HL-60 (cell line): ENCODE measurements around the gene DDR2.

Experiments
- GABPA ChIP-seq: IDR thresholded peaks from 2 replicates; pipeline ENCODE4 v1.6.1; 2012; ENCODE audit warnings: low read depth
- POLR2AphosphoS5 ChIP-seq: IDR thresholded peaks from 2 replicates; pipeline ENCODE4 v1.6.1; 2012; ENCODE audit warnings: low read depth
- SPI1 ChIP-seq: IDR thresholded peaks from 2 replicates; pipeline ENCODE4 v1.6.1; 2012; ENCODE audit warnings: low read depth, mild to moderate bottlenecking, borderline replicate concordance
- TF ChIP-seq, protein P1 (sequence below): IDR thresholded peaks from one replicate; pipeline ENCODE4 v1.5.1; 2011; ENCODE audit warnings: low read length, control low read depth, inconsistent platforms; ENCODE audit not compliant: insufficient read depth
- TF ChIP-seq, protein P2 (sequence below): IDR thresholded peaks from 2 replicates; pipeline ENCODE4 v1.6.1; 2012; ENCODE audit warnings: low read depth; ENCODE audit not compliant: insufficient replicate concordance

DNA sequence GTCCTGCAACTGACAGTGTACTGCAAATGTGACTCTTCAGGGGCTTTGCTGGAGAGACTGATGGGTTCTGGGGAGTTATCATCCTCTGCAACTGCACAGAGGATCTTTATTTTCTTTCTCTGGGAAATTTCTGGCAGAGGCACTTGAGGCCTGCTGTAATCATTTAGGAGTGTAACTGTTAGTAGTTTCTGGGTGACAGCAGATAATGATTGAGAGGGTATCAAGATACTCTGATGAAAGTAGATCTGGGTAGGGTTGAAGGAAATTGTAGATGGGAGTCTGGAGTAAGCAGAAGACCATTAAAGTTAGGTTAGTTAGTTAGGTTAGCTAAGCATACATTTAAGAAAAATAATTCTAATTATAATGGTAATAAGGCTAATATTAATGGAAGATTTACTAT, 11.0 kb upstream of the DDR2 start:
- TF ChIP-seq GABPA (no peak), SPI1 (no peak), POLR2AphosphoS5 (no peak)
- TF ChIP-seq, protein P1, sequence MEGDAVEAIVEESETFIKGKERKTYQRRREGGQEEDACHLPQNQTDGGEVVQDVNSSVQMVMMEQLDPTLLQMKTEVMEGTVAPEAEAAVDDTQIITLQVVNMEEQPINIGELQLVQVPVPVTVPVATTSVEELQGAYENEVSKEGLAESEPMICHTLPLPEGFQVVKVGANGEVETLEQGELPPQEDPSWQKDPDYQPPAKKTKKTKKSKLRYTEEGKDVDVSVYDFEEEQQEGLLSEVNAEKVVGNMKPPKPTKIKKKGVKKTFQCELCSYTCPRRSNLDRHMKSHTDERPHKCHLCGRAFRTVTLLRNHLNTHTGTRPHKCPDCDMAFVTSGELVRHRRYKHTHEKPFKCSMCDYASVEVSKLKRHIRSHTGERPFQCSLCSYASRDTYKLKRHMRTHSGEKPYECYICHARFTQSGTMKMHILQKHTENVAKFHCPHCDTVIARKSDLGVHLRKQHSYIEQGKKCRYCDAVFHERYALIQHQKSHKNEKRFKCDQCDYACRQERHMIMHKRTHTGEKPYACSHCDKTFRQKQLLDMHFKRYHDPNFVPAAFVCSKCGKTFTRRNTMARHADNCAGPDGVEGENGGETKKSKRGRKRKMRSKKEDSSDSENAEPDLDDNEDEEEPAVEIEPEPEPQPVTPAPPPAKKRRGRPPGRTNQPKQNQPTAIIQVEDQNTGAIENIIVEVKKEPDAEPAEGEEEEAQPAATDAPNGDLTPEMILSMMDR: no peak
- TF ChIP-seq, protein P2, sequence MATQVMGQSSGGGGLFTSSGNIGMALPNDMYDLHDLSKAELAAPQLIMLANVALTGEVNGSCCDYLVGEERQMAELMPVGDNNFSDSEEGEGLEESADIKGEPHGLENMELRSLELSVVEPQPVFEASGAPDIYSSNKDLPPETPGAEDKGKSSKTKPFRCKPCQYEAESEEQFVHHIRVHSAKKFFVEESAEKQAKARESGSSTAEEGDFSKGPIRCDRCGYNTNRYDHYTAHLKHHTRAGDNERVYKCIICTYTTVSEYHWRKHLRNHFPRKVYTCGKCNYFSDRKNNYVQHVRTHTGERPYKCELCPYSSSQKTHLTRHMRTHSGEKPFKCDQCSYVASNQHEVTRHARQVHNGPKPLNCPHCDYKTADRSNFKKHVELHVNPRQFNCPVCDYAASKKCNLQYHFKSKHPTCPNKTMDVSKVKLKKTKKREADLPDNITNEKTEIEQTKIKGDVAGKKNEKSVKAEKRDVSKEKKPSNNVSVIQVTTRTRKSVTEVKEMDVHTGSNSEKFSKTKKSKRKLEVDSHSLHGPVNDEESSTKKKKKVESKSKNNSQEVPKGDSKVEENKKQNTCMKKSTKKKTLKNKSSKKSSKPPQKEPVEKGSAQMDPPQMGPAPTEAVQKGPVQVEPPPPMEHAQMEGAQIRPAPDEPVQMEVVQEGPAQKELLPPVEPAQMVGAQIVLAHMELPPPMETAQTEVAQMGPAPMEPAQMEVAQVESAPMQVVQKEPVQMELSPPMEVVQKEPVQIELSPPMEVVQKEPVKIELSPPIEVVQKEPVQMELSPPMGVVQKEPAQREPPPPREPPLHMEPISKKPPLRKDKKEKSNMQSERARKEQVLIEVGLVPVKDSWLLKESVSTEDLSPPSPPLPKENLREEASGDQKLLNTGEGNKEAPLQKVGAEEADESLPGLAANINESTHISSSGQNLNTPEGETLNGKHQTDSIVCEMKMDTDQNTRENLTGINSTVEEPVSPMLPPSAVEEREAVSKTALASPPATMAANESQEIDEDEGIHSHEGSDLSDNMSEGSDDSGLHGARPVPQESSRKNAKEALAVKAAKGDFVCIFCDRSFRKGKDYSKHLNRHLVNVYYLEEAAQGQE: no peak
